Ectodermal cell (in vitro differentiated cells): Measurements from ENCODE around the gene MYBL2.

Source experiments
- H3K27ac ChIP-seq: 2 replicates; pipeline ENCODE4 v1.7.0; 2013; ENCODE audit warnings: mild to moderate bottlenecking, low read depth, low read length; ENCODE audit not compliant: insufficient read depth, poor library complexity, severe bottlenecking
- H3K27me3 ChIP-seq: 2 replicates; pipeline ENCODE4 v1.7.0; 2013; ENCODE audit warnings: mild to moderate bottlenecking, low read length; ENCODE audit not compliant: insufficient read depth, control insufficient read depth, poor library complexity, severe bottlenecking
- H3K36me3 ChIP-seq: one replicate; pipeline ENCODE4 v1.7.0; 2013; ENCODE audit warnings: low read length; ENCODE audit not compliant: control insufficient read depth, insufficient read depth
- H3K4me1 ChIP-seq: one replicate; pipeline ENCODE4 v1.7.0; 2013; ENCODE audit warnings: low read length; ENCODE audit not compliant: control insufficient read depth, insufficient read depth
- H3K4me3 ChIP-seq: 2 replicates; pipeline ENCODE4 v1.7.0; 2013; ENCODE audit warnings: low read depth, low read length, control low read depth; ENCODE audit not compliant: insufficient read depth
- H3K9me3 ChIP-seq: 2 replicates; pipeline ENCODE4 v1.7.0; 2013; ENCODE audit warnings: mild to moderate bottlenecking, low read length, moderate library complexity; ENCODE audit not compliant: control insufficient read depth
- WGBS, 2 experiments: methylation state at CpG; one replicate each; pipeline ENCODE4 v1.1.7; 2013; ENCODE audit warnings: missing lambda C conversion rate in 2 of 2; 5-methylcytosine and 5-hydroxymethylcytosine counted together

MYBL2 gene

DNA sequence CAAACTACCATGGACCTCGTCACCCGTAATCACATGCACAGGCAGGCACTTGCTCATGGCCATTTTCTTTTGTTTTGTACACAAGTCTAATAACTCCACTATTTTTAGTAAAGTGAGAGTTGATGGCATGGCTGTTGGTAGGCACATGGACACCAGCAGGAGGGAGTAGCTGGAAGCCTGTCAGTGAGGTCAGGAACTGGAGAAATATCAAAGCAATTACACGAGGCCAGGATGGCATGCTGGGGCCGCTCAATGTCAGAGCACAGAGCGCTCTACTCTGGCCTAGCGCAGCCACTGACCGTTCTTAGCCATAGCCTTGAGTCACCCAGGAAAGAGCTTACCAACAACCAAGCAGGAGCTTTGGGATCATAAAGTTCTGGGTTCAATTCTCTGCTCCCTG, 96.0 kb downstream of the MYBL2 start:
- no peaks in the 10 kb centered on the region for H3K36me3 ChIP-seq

DNA sequence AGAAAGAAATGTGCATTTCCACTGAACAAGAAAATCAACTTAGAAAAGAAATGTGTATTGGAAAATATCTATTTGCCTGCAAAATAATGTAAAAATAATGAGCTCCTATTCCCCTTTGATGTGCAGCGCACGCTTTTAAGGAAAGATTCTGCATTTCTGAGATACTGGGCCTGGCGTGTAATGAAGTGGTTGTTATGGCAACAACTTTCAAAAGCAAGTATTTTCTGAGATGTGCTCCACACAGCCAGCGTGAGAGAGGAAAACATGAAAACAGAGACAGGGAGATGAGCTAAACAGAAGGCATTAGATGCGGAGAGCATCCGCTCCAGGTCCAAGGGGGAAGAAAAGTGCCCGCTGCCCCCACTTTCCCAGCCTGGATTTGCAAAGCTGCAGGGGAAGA, 99.0 kb downstream of the MYBL2 start:
- H3K4me3 ChIP-seq, result no peak overlapping the region
- H3K4me1 ChIP-seq, result peaks cover 17% of the 10 kb centered on the region
- WGBS, 2 experiments, result 57 to 69% methylated on average over 7 of the region's 7 CpGs

More for the DNA sequence above, 96.0 kb downstream of the MYBL2 start:
- Histone ChIP-seq H3K4me1 (peaks cover 17% of the 10 kb centered on the region), H3K27me3 (no peaks in the 10 kb centered on the region), H3K9me3 (no peaks in the 10 kb centered on the region), H3K4me3 (no peak overlapping the region), H3K27ac (no peak overlapping the region)
- 93 to 94% methylated on average over 7 of the region's 7 CpGs for WGBS, 2 experiments

More for the DNA sequence above, 99.0 kb downstream of the MYBL2 start:
- no peaks in the 10 kb centered on the region for H3K9me3 ChIP-seq
- H3K27me3 ChIP-seq, result no peaks in the 10 kb centered on the region
- H3K36me3 ChIP-seq, result no peaks in the 10 kb centered on the region
- H3K27ac ChIP-seq, result peak overlapping the region; percentile 53
